Spinal cord (tissue), 10 donors: ENCODE data around the gene LPAR3. TPM values are rescaled to one million over a fixed set of nuclear protein-coding genes. Genes with fewer than 3 reads are reported as not detected.

Experiments
- DNase-seq, 6 donors: peaks; one replicate each; pipeline versions ENCODE4 v3.0.0 to v3.0.0-alpha.2; 2013 to 2015; ENCODE audit warnings: low spot score in 6 of 6, low read depth in 4 of 6
- H3K27ac ChIP-seq: one replicate; pipeline ENCODE4 v1.5.1; 2013; ENCODE audit warnings: low read depth, low read length, control low read depth
- H3K27me3 ChIP-seq: one replicate; pipeline ENCODE4 v1.6.1; 2013; ENCODE audit warnings: low read length; ENCODE audit not compliant: control insufficient read depth, insufficient read depth
- H3K36me3 ChIP-seq: one replicate; pipeline ENCODE4 v1.6.1; 2013; ENCODE audit warnings: low read length; ENCODE audit not compliant: control insufficient read depth, insufficient read depth
- H3K4me1 ChIP-seq: one replicate; pipeline ENCODE4 v1.6.1; 2013; ENCODE audit warnings: low read length; ENCODE audit not compliant: control insufficient read depth, insufficient read depth
- H3K4me3 ChIP-seq: one replicate; pipeline ENCODE4 v1.5.1; 2013; ENCODE audit warnings: low read depth, low read length, control low read depth
- H3K9me3 ChIP-seq: one replicate; pipeline ENCODE4 v1.6.1; 2013; ENCODE audit warnings: low read length; ENCODE audit not compliant: control insufficient read depth, insufficient read depth
- WGBS: methylation state at CpG from one replicate; pipeline ENCODE4 v1.1.5; 2013; ENCODE audit warnings: missing lambda C conversion rate; ENCODE audit not compliant: insufficient coverage; 5-methylcytosine and 5-hydroxymethylcytosine counted together
- polyA plus RNA-seq, 2 donors: library from polyadenylated mRNA; unstranded; fragments of 120-200 nt; gene quantifications; one replicate each; pipeline ENCODE4 v1.2.1, GENCODE V29; 2013; ENCODE audit not compliant: insufficient read length in 2 of 2
- total RNA-seq, 2 donors: library from RNA; depleted of rRNA in 1 of 2; stranded (reverse); fragments of 120-200 nt in 1 of 2; fragments of >200 nt in 1 of 2; gene quantifications; one replicate each; pipeline versions ENCODE4 v1.2.3 to v1.2.4, GENCODE V29; 2013 to 2014
- donor health status: healthy.

LPAR3 gene
- total and polyA plus RNA-seq, 4 donors = 0.76 to 17.6 (median 8.3) TPM

DNA sequence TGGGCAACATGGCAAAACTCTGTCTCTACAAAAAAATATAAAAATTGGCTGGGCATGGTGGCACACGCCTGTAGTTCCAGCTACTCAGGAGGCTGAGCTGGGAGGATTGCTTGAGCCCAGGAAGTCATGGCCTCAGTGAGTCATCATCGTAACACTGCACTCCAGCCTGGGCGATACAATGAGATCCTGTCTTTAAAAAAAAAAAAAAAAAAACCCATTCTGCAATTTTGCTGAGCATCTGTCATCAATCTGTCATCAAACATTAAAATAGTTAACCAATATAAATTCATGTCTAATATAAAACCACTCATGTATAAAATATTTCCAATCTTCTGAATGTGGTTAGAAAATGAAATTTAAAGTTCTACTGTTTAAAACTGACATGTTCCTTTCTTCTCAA, 56.9 kb downstream of the LPAR3 start:
- H3K4me3 ChIP-seq = no peak overlapping the region
- H3K9me3 ChIP-seq = no peaks in the 10 kb centered on the region
- H3K27me3 ChIP-seq = no peaks in the 10 kb centered on the region
- 78% methylated on average over 1 of the region's 3 CpGs for WGBS
- no peaks in the 10 kb centered on the region for H3K4me1 ChIP-seq
- no peak overlapping the region for H3K27ac ChIP-seq
- DNase-seq = no peak
- H3K36me3 ChIP-seq = no peaks in the 10 kb centered on the region

DNA sequence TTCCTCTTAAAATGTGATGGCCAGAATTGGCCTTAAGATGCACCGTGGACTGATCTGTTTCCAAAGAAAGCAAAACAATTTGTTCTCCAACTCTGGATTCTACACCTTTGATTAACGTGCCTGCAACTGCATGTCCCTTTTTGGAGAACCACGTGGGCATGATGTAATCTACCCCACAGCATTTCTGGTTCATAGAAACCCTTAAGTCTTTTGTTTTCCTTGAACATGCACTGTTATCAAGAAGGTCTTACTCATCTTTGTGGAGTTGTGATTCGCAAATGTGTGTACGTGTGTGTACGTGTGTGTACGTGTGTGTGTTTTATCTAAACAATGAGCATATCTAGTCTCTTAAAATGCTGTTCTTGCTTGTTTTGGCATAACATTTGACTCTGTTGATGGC, 57.8 kb downstream of the LPAR3 start:
- no peaks in the 10 kb centered on the region for H3K4me1 ChIP-seq
- DNase-seq = no peak
- no peaks in the 10 kb centered on the region for H3K36me3 ChIP-seq
- H3K27me3 ChIP-seq = no peaks in the 10 kb centered on the region
- WGBS = 85% methylated on average over 3 of the region's 7 CpGs
- no peak overlapping the region for H3K4me3 ChIP-seq
- H3K27ac ChIP-seq = no peak overlapping the region
- no peaks in the 10 kb centered on the region for H3K9me3 ChIP-seq

DNA sequence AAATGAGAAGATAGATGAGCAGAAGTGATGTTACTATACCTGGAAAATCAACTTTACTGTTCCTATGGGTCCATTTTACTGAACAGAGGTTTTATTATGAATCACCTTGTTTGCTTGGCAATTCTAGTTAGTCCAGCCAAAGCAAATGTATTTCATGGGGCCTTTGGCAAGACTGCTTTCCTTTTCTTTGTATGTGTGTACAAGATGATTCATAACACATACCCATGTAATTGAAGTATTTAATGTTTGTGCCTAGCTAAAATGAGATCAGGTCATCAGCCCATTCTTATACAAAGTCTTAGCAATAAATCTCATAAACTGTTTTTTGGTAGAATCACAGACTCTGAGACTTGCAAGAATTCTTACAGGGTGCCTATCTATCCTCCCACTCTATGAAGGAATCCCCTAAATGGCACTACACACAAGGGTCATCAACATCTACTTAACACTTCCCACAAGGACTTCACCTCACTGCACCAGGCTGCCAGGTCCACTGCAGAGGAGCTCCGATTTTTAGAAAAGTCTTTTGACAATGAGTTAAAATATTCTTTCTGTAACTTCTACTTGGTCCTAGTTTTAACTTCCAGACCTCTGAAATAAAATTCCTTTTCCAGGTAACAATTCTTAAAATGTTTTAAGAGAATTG, 58.5 kb downstream of the LPAR3 start:
- Histone ChIP-seq H3K27ac (no peak overlapping the region), H3K27me3 (no peaks in the 10 kb centered on the region), H3K4me3 (no peak overlapping the region), H3K36me3 (no peaks in the 10 kb centered on the region), H3K4me1 (no peaks in the 10 kb centered on the region), H3K9me3 (no peaks in the 10 kb centered on the region)
- no peak for DNase-seq
- WGBS = no CpG with 5 or more reads among the region's 1 CpG

GRCh38 chr1:84833194-84833593, 59.8 kb downstream of the LPAR3 start:
- Histone ChIP-seq H3K36me3 (no peaks in the 10 kb centered on the region), H3K27me3 (no peaks in the 10 kb centered on the region), H3K27ac (no peak overlapping the region), H3K4me3 (no peak overlapping the region), H3K9me3 (no peaks in the 10 kb centered on the region), H3K4me1 (no peaks in the 10 kb centered on the region)
- WGBS = 65% methylated on average over 3 of the region's 4 CpGs
- DNase-seq = no peak

- Histone ChIP-seq H3K36me3 (no peaks in the 10 kb centered on the region), H3K27ac (no peak overlapping the region), H3K27me3 (no peaks in the 10 kb centered on the region), H3K4me1 (no peaks in the 10 kb centered on the region), H3K9me3 (no peaks in the 10 kb centered on the region), H3K4me3 (no peak overlapping the region)
- DNase-seq = no peak
- 91% methylated on average over 3 of the region's 5 CpGs for WGBS
Observed at GRCh38 chr1:84830136-84830535, 62.9 kb downstream of the LPAR3 start.

DNA sequence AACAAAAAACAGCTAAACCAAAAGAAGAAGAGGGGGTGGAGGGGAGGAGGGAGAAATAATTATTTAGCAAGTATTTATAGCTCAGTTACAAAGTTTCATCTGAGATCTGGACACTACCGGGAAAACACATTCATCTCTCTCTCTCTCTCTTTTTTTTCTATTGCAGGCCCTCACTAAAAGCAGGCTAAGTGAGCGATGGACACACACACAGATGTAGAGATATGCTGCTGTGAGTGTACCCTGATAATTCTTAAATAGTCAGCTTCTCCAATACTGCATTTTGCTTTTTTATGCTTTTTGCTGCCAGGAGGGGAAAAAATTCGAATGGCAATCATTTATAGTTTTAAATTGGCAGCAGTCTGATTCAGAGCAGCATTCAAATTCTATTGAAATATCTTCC, 65.0 kb downstream of the LPAR3 start:
- no CpG with 5 or more reads among the region's 3 CpGs for WGBS

DNA sequence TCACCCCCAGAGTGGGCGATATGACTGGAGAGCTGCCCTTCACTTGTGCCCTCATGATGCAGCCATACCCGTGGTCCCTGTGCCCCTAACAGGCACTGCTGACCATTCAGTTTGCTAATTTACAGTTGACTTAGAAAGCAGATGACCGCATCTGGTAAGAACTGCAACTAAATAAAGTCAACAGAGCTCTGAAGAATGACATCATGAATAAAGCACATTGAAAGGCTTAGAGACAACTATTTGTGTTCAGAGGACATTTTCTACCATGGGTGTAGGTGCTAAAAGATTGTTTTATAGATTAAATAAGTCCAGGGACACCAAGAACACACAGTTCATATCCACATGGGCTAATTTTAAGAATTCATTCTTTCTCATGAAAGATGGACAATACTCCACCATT, 65.5 kb downstream of the LPAR3 start:
- Histone ChIP-seq H3K9me3 (no peaks in the 10 kb centered on the region), H3K36me3 (no peaks in the 10 kb centered on the region), H3K27ac (no peak overlapping the region), H3K4me1 (no peaks in the 10 kb centered on the region), H3K27me3 (no peaks in the 10 kb centered on the region), H3K4me3 (no peak overlapping the region)
- DNase-seq = no peak
- 63% methylated on average over 3 of the region's 3 CpGs for WGBS

More for the DNA sequence above, 65.0 kb downstream of the LPAR3 start:
- Histone ChIP-seq H3K27ac (no peak overlapping the region), H3K9me3 (no peaks in the 10 kb centered on the region), H3K4me3 (no peak overlapping the region), H3K36me3 (no peaks in the 10 kb centered on the region), H3K4me1 (no peaks in the 10 kb centered on the region), H3K27me3 (no peaks in the 10 kb centered on the region)
- DNase-seq = no peak

DNA sequence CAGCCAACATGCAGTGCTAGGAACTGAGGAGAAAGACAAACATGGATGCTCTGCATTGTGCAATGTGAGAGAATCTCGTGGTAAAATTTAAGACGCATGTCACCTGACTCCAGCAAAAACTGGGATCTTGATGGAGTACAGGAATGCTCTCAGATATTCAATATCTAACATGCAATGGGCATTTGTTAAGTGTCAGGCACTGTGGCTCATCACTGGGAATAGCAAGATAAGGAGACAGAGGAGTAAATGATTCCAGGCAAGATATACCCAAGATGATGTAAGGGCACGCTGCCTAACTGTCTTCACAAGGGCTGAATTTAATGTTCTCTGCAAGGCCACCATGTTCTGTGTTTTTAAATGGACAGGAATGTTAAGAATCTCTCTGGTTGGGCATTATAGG, 67.8 kb downstream of the LPAR3 start:
- no peak overlapping the region for H3K27ac ChIP-seq
- no peak overlapping the region for H3K4me3 ChIP-seq
- H3K4me1 ChIP-seq = no peaks in the 10 kb centered on the region
- H3K27me3 ChIP-seq = no peaks in the 10 kb centered on the region
- 67% methylated on average over 3 of the region's 3 CpGs for WGBS
- no peak for DNase-seq
- H3K36me3 ChIP-seq = no peaks in the 10 kb centered on the region
- no peaks in the 10 kb centered on the region for H3K9me3 ChIP-seq

DNA sequence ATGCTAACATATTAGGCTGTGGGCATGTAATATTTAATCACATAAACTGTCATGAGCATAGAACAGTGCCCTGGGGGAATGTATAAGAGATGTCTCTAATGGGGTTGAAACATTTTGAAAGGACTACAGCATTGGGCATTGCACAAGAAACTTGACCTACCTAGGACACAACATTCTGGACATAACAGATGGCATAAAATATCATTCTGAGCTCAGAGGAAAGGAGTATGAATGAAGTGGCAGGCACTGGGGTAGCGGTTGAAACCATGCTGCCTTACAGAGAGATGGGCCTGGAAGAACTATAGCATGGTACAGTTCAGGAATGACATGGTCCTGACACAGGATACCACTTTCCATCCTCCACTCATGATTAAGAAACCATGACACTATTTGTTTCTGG, 69.0 kb downstream of the LPAR3 start:
- H3K4me3 ChIP-seq = no peak overlapping the region
- H3K36me3 ChIP-seq = no peaks in the 10 kb centered on the region
- no peak for DNase-seq
- no peaks in the 10 kb centered on the region for H3K27me3 ChIP-seq
- H3K4me1 ChIP-seq = no peaks in the 10 kb centered on the region
- no peak overlapping the region for H3K27ac ChIP-seq
- no CpG with 5 or more reads among the region's 1 CpG for WGBS
- no peaks in the 10 kb centered on the region for H3K9me3 ChIP-seq

- Histone ChIP-seq H3K9me3 (no peaks in the 10 kb centered on the region), H3K27me3 (no peaks in the 10 kb centered on the region), H3K4me3 (no peak overlapping the region), H3K27ac (no peak overlapping the region), H3K36me3 (no peaks in the 10 kb centered on the region), H3K4me1 (no peaks in the 10 kb centered on the region)
- DNase-seq = no peak
Observed at GRCh38 chr1:84823511-84823910, 69.5 kb downstream of the LPAR3 start.
